Measurements from ENCODE around the gene PTH1R. TPM values are rescaled to one million over a fixed set of nuclear protein-coding genes. Genes with fewer than 3 reads are reported as not detected.
"Not testable (repeated sequence)": the region's sequence is repeated elsewhere in the genome, so short reads cannot be mapped to it uniquely, and the experiment has no call there.

Gene PTH1R
- total RNA-seq, 3 donors from 2014 or later: not detected

- Mint-ChIP-seq H3K9me3 (no peaks in the 10 kb centered on the region), H3K36me3 (ENCODE audit: insufficient read depth) (peaks cover 2% of the 10 kb centered on the region), H3K27me3 (ENCODE audit: low read depth) (no peaks in the 10 kb centered on the region), H3K4me1 (ENCODE audit: low read depth) (peaks cover 19% of the 10 kb centered on the region), H3K4me3 (no peak overlapping the region)
- ATAC-seq (peak; percentile 86 to 88), DNase-seq (peak; percentile 75)
Measured at GRCh38 chr3:46909535-46910161, 32.1 kb downstream of the PTH1R start.

DNA sequence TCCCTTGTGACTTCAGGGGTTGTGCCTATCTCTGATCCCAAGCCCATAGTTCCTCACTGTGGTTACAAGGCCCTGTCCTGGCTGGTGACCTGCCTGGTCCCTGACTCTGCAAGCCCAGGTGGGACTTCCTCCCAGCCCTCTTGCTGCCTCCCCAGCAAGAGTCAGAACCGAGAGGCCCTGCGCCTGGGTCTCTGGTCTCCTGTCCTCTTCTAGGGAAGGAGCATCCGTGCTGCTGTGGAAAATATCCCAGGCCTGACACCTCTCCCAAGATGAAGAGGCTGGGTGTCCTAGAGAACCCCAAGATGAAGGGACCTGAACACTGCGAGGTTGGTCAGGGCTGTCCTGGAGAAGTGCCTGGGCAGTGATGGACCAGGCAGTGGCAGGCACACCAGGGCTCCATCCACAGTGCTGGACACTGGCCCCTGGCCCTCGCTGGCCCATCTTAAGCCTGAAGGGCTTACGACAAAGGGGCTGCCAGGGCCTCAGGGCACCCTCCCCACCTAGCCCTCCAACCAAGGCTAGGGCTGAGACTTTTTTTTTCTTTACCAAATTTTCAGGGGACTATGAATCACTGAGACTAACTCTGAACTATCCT is 32.7 kb downstream of the PTH1R start:
- H3K36me3 Mint-ChIP-seq (ENCODE audit: insufficient read depth): peaks cover 4% of the 10 kb centered on the region
- no peak for DNase-seq
- peaks cover 22% of the 10 kb centered on the region for H3K4me1 Mint-ChIP-seq (ENCODE audit: low read depth)
- H3K27me3 Mint-ChIP-seq (ENCODE audit: low read depth): no peaks in the 10 kb centered on the region
- peak; percentile 2 to 4 for ATAC-seq
- no peaks in the 10 kb centered on the region for H3K9me3 Mint-ChIP-seq
- H3K4me3 Mint-ChIP-seq: no peak overlapping the region

- not testable (repeated sequence) for H3K27me3 Mint-ChIP-seq (ENCODE audit: low read depth); DNase-seq; ATAC-seq; H3K9me3 Mint-ChIP-seq; H3K36me3 Mint-ChIP-seq (ENCODE audit: insufficient read depth); H3K4me3 Mint-ChIP-seq
- peaks cover 27% of the 10 kb centered on the region for H3K4me1 Mint-ChIP-seq (ENCODE audit: low read depth)
Measured at GRCh38 chr3:46910914-46911313, 33.4 kb downstream of the PTH1R start.

- DNase-seq (no peak), ATAC-seq (no peak)
- Mint-ChIP-seq H3K9me3 (no peaks in the 10 kb centered on the region), H3K4me3 (no peak overlapping the region), H3K27me3 (ENCODE audit: low read depth) (no peaks in the 10 kb centered on the region), H3K4me1 (ENCODE audit: low read depth) (peaks cover 34% of the 10 kb centered on the region), H3K36me3 (ENCODE audit: insufficient read depth) (peaks cover 23% of the 10 kb centered on the region)
Measured at GRCh38 chr3:46912986-46913385, 35.5 kb downstream of the PTH1R start.

- peaks cover 34% of the 10 kb centered on the region for H3K4me1 Mint-ChIP-seq (ENCODE audit: low read depth)
- no peaks in the 10 kb centered on the region for H3K9me3 Mint-ChIP-seq
- no peak overlapping the region for H3K4me3 Mint-ChIP-seq
- H3K36me3 Mint-ChIP-seq (ENCODE audit: insufficient read depth): peaks cover 30% of the 10 kb centered on the region
- H3K27me3 Mint-ChIP-seq (ENCODE audit: low read depth): no peaks in the 10 kb centered on the region
- ATAC-seq (no peak), DNase-seq (no peak)
Measured at GRCh38 chr3:46913644-46914043, 36.1 kb downstream of the PTH1R start.

DNA sequence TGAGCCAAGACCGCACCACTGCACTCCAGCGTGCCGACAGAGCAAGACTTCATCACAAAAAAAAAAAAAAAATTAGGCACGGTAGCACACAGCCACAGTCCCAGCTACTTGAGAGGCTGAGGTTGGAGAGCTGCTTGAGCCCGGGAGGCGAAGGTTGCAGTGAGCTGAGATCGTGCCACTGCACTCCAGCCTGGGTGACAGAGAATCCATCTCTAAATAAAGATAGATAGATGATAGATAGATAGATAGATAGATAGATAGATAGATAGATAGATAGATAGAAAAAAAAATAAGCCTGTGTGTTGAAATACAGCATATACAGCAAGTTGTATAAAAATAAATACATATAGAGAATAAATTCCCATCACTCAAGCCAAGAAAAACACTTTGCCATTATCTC is 37.3 kb downstream of the PTH1R start:
- no peaks in the 10 kb centered on the region for H3K27me3 Mint-ChIP-seq (ENCODE audit: low read depth)
- no peak for ATAC-seq
- no peaks in the 10 kb centered on the region for H3K9me3 Mint-ChIP-seq
- peaks cover 28% of the 10 kb centered on the region for H3K4me1 Mint-ChIP-seq (ENCODE audit: low read depth)
- H3K4me3 Mint-ChIP-seq: no peak overlapping the region
- H3K36me3 Mint-ChIP-seq (ENCODE audit: insufficient read depth): peaks cover 38% of the 10 kb centered on the region
- DNase-seq: no peak

DNA sequence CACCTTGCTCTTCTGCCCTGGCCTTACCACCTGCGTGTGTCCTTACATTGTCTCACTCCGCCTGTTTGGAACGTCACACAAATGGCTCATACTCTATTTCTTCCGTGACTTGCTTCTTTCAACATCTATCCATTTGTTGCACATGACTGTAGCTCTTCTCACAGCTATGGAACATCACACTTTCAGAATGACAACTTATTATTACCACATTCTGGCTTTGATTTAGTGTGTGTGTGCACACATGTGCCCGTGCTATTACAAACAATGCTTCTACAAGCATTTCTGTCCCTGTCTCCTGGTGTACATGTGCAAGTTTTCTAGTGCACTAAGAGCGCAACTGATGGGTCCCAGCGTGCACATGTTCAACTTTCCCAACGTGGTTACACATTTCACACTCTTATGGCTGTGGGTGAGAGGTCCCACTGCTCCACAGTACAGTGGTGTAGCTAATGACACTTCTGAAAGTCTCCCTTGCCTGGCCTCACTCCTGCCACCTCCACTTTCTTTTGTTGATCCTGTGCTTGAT is 37.8 kb downstream of the PTH1R start:
- peaks cover 28% of the 10 kb centered on the region for H3K4me1 Mint-ChIP-seq (ENCODE audit: low read depth)
- no peaks in the 10 kb centered on the region for H3K9me3 Mint-ChIP-seq
- peaks cover 43% of the 10 kb centered on the region for H3K36me3 Mint-ChIP-seq (ENCODE audit: insufficient read depth)
- no peaks in the 10 kb centered on the region for H3K27me3 Mint-ChIP-seq (ENCODE audit: low read depth)
- DNase-seq: no peak
- no peak overlapping the region for H3K4me3 Mint-ChIP-seq
- ATAC-seq: peak; percentile 65 to 68

GRCh38 chr3:46916278-46916677 is 38.8 kb downstream of the PTH1R start:
- no peak for DNase-seq
- Mint-ChIP-seq H3K36me3 (ENCODE audit: insufficient read depth) (peaks cover 43% of the 10 kb centered on the region), H3K27me3 (ENCODE audit: low read depth) (no peaks in the 10 kb centered on the region), H3K4me3 (no peak overlapping the region), H3K9me3 (no peaks in the 10 kb centered on the region), H3K4me1 (ENCODE audit: low read depth) (peaks cover 28% of the 10 kb centered on the region)
- no peak for ATAC-seq

GRCh38 chr3:46916799-46917198 is 39.3 kb downstream of the PTH1R start:
- H3K4me3 Mint-ChIP-seq: no peak overlapping the region

DNA sequence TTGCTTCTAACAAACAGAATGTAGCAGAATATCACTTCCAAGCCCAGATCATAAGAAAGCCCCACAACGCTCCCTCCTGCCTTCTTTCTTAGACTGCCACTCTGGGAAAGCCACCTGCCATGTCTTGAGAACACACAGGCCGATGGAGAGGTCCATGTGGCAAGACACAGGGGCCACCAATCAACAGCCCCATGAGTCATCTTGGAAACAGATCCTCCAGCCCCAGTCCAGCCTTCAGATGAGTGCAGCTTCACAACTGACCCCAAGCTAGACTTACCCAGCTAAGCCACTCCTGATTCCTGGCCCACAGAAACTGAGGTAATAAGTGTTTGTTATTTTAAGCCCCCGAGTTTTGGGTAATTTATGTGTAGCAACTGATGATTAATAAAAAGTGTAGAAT is 39.7 kb downstream of the PTH1R start:
- Mint-ChIP-seq H3K9me3 (no peaks in the 10 kb centered on the region), H3K4me3 (no peak overlapping the region)

More at GRCh38 chr3:46916799-46917198, 39.3 kb downstream of the PTH1R start:
- H3K4me1 Mint-ChIP-seq (ENCODE audit: low read depth): peaks cover 28% of the 10 kb centered on the region
- DNase-seq (no peak), ATAC-seq (no peak)
- no peaks in the 10 kb centered on the region for H3K9me3 Mint-ChIP-seq
- H3K27me3 Mint-ChIP-seq (ENCODE audit: low read depth): no peaks in the 10 kb centered on the region
- peaks cover 43% of the 10 kb centered on the region for H3K36me3 Mint-ChIP-seq (ENCODE audit: insufficient read depth)

DNA sequence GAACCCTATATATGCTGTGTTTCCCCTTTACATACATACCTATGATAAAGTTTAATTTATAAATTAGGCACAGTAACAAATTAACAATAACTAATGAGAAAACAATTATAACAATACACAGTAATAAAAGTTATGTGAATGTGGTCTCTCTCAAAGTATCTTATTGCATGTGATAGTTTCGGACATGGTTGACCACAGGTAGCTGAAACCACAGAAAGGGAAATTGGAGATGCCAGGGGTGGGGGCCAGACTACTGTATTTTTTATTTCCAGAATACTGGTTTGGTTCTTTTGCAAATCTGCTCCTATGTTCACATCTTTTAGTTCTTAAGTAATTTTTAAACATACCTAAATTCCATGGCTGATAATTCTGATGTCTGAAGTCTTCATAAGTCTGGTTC is 40.7 kb downstream of the PTH1R start:
- peaks cover 24% of the 10 kb centered on the region for H3K4me1 Mint-ChIP-seq (ENCODE audit: low read depth)
- H3K4me3 Mint-ChIP-seq: no peak overlapping the region
- no peak for ATAC-seq
- peaks cover 45% of the 10 kb centered on the region for H3K36me3 Mint-ChIP-seq (ENCODE audit: insufficient read depth)
- H3K9me3 Mint-ChIP-seq: no peaks in the 10 kb centered on the region
- H3K27me3 Mint-ChIP-seq (ENCODE audit: low read depth): no peaks in the 10 kb centered on the region
- DNase-seq: no peak

More for the DNA sequence above, 39.7 kb downstream of the PTH1R start:
- Mint-ChIP-seq H3K36me3 (ENCODE audit: insufficient read depth) (peaks cover 42% of the 10 kb centered on the region), H3K27me3 (ENCODE audit: low read depth) (no peaks in the 10 kb centered on the region), H3K4me1 (ENCODE audit: low read depth) (peaks cover 28% of the 10 kb centered on the region)
- no peak for ATAC-seq
- no peak for DNase-seq

DNA sequence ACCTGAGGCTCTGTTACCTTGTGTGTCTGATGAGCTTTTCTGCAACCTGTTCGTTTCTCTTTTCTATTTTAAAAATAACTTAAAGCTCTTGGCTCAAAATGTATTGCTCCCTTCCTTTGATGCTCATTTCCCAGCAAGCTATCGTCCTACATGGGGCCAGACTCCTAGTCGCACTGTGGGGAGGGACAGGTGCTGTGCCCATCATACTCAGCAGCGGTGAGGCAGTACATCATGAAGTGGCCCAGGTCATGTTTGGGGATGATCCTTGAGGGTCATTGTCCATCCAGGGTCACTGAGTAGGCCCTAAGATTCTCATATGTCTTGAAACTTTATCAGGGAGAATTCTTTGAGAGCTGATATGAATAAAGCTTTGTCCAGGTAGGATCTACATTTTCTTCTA is 41.1 kb downstream of the PTH1R start:
- Mint-ChIP-seq H3K36me3 (ENCODE audit: insufficient read depth) (peaks cover 49% of the 10 kb centered on the region), H3K4me1 (ENCODE audit: low read depth) (peaks cover 21% of the 10 kb centered on the region), H3K9me3 (no peaks in the 10 kb centered on the region), H3K27me3 (ENCODE audit: low read depth) (no peaks in the 10 kb centered on the region), H3K4me3 (no peak overlapping the region)
- no peak for DNase-seq
- no peak for ATAC-seq

DNA sequence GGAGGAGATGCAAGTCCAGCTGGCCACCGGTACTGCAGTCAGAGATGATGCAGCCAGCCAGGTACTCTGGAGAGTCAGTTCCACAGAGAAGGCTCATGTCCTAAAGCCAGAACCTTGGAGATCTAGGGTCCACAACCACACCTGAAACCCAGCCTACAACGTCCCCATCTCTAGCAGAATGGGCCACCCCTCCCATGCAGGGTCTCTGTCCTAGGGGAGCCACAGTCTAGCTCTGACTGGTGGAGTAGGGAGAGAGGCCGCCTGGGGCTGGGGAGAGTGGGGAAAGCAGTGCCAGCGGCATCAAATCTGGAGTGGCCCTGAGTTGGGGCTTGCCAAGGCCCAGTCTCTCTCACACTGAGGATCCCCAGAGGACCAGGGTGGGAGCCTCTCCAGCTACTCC is 43.5 kb downstream of the PTH1R start:
- Mint-ChIP-seq H3K4me3 (no peak overlapping the region), H3K27me3 (ENCODE audit: low read depth) (no peaks in the 10 kb centered on the region), H3K9me3 (no peaks in the 10 kb centered on the region), H3K36me3 (ENCODE audit: insufficient read depth) (peaks cover 47% of the 10 kb centered on the region), H3K4me1 (ENCODE audit: low read depth) (peaks cover 22% of the 10 kb centered on the region)
- ATAC-seq: no peak
- DNase-seq: no peak

- ATAC-seq: no peak
- DNase-seq: no peak
- H3K36me3 Mint-ChIP-seq (ENCODE audit: insufficient read depth): peaks cover 43% of the 10 kb centered on the region
- H3K4me1 Mint-ChIP-seq (ENCODE audit: low read depth): peaks cover 25% of the 10 kb centered on the region
- no peaks in the 10 kb centered on the region for H3K27me3 Mint-ChIP-seq (ENCODE audit: low read depth)
- no peak overlapping the region for H3K4me3 Mint-ChIP-seq
- H3K9me3 Mint-ChIP-seq: no peaks in the 10 kb centered on the region
Measured at GRCh38 chr3:46921871-46922271, 44.4 kb downstream of the PTH1R start.

- Mint-ChIP-seq H3K4me1 (ENCODE audit: low read depth) (peaks cover 27% of the 10 kb centered on the region), H3K27me3 (ENCODE audit: low read depth) (no peaks in the 10 kb centered on the region), H3K4me3 (no peak overlapping the region), H3K36me3 (ENCODE audit: insufficient read depth) (peaks cover 41% of the 10 kb centered on the region), H3K9me3 (no peaks in the 10 kb centered on the region)
- DNase-seq (no peak), ATAC-seq (no peak)
Measured at GRCh38 chr3:46922426-46922825, 44.9 kb downstream of the PTH1R start.
